GM12892 (cell line): Measurements from ENCODE around the gene MTX1.

ENCODE experiments used
- POLR2A ChIP-seq: IDR thresholded peaks from 2 replicates; pipeline ENCODE4 v1.6.1; 2011; ENCODE audit warnings: low read depth, low read length, control low read depth
- POLR2AphosphoS5 ChIP-seq: IDR thresholded peaks from 2 replicates; pipeline ENCODE4 v1.6.1; 2011; ENCODE audit warnings: low read depth, low read length, control low read depth
- TAF1 ChIP-seq: IDR thresholded peaks from 2 replicates; pipeline ENCODE4 v1.6.1; 2011; ENCODE audit warnings: low read depth, mild to moderate bottlenecking, control low read depth, low read length, borderline replicate concordance

DNA sequence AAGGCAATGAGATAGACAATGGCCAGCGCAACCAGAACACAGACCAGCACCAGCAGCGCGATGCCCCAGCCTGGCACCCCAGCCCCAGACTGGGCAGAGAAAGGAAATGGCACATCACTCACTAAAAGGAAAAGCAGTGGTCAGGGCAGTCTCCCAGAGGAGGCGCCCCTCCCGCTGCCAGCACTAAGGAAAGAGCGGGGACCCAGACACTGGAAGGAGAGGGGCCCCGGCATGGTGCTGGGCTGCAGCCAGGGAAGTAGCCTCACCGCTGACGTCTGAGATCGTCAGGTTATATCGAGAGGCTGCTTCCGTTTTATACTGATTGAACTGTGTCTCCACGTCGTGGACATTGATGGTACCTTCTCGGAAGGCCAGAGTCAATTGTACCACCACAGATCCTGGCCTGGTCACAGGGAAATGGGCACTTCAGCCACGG lies 21.0 kb upstream of the MTX1 start:
- TF ChIP-seq POLR2A (no peak), POLR2AphosphoS5 (no peak), TAF1 (no peak)
